ENCODE data around the gene FOXB2. TPM values are rescaled to one million over a fixed set of nuclear protein-coding genes. Genes with fewer than 3 reads are reported as not detected.

FOXB2 gene
- total and polyA plus RNA-seq, 2 of the 13 experiments (the other 11 are each of a cell fraction or from before 2014, with no cell fraction given) = not detected

GRCh38 chr9:77040340-77040739 lies 20.9 kb downstream of the FOXB2 start:
- Histone ChIP-seq H3K9me3 (ENCODE audit: low read length) (no peaks in the 10 kb centered on the region), H3K4me3 (replicated peaks in 1 of 3; ENCODE audit: insufficient read depth in 1 of 3, low read depth in 2 of 3, low read length in 3 of 3) (no peak overlapping the region), H3K27ac (ENCODE audit: extremely low read length, insufficient read depth, low read length) (no peak overlapping the region), H3K36me3 (replicated peaks in 1 of 2; ENCODE audit: control insufficient read depth in 1 of 2, insufficient read depth in 2 of 2, low read length in 2 of 2) (no peaks in the 10 kb centered on the region), H3K4me2 (ENCODE audit: low read depth, low read length) (no peak overlapping the region), H4K20me1 (ENCODE audit: insufficient read depth, low read length) (no peaks in the 10 kb centered on the region), H3K79me2 (ENCODE audit: insufficient read depth, low read length) (no peaks in the 10 kb centered on the region), H3K4me1 (ENCODE audit: insufficient read depth, low read length) (no peaks in the 10 kb centered on the region), H2AFZ (ENCODE audit: low read length) (no peak overlapping the region), H3K27me3 (ENCODE audit: control insufficient read depth in 1 of 2, insufficient read depth in 2 of 2, low read length in 2 of 2) (no peaks in the 10 kb centered on the region), H3K9ac (ENCODE audit: insufficient read depth, low read depth, low read length) (no peak overlapping the region)
- ChIA-PET POLR2A (interaction anchor here (0.6 kb wide), 1 partner anchor 32 kb away, joined by 3 read pairs; no protein-coding TSS in a partner anchor), CTCF (ENCODE audit: low intra/inter-chr PET ratio, low total read pairs) (no interaction called here)
- TF ChIP-seq GATA4 (IDR thresholded peaks at IDR 0.05; ENCODE audit: borderline replicate concordance, low read depth) (no peak), JDP2 (CRISPR knock-in tag; IDR thresholded peaks at IDR 0.05; ENCODE audit: borderline replicate concordance) (no peak), SNAPC2 (CRISPR knock-in tag; IDR thresholded peaks at IDR 0.05) (no peak), JARID2 (CRISPR knock-in tag; IDR thresholded peaks at IDR 0.05; ENCODE audit: insufficient replicate concordance) (no peak), HNRNPL (IDR thresholded peaks at IDR 0.05; ENCODE audit: low read depth, low read length) (no peak), CEBPB (IDR thresholded peaks at IDR 0.05; ENCODE audit: borderline replicate concordance, low read depth, low read length) (no peak), MAZ (IDR thresholded peaks at IDR 0.05; ENCODE audit: borderline replicate concordance, low read depth, low read length) (no peak), MAZ (CRISPR knock-in tag; IDR thresholded peaks at IDR 0.05; ENCODE audit: low read depth) (no peak), GATAD2A (CRISPR knock-in tag; IDR thresholded peaks at IDR 0.05) (no peak), ZKSCAN8 (CRISPR knock-in tag; IDR thresholded peaks at IDR 0.05; ENCODE audit: borderline replicate concordance) (no peak), ZNF572 (CRISPR knock-in tag; IDR thresholded peaks at IDR 0.05) (no peak), NAIF1 (CRISPR knock-in tag; IDR thresholded peaks at IDR 0.05; ENCODE audit: borderline replicate concordance) (no peak), SP1 (IDR thresholded peaks at IDR 0.05) (no peak), SP1 (CRISPR knock-in tag; IDR thresholded peaks at IDR 0.05) (no peak)
- TF ChIP-seq, protein P1, sequence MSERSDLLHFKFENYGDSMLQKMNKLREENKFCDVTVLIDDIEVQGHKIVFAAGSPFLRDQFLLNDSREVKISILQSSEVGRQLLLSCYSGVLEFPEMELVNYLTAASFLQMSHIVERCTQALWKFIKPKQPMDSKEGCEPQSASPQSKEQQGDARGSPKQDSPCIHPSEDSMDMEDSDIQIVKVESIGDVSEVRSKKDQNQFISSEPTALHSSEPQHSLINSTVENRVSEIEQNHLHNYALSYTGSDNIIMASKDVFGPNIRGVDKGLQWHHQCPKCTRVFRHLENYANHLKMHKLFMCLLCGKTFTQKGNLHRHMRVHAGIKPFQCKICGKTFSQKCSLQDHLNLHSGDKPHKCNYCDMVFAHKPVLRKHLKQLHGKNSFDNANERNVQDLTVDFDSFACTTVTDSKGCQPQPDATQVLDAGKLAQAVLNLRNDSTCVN (CRISPR knock-in tag; IDR thresholded peaks at IDR 0.05; ENCODE audit: borderline replicate concordance) = no peak
- TF ChIP-seq, protein P2, sequence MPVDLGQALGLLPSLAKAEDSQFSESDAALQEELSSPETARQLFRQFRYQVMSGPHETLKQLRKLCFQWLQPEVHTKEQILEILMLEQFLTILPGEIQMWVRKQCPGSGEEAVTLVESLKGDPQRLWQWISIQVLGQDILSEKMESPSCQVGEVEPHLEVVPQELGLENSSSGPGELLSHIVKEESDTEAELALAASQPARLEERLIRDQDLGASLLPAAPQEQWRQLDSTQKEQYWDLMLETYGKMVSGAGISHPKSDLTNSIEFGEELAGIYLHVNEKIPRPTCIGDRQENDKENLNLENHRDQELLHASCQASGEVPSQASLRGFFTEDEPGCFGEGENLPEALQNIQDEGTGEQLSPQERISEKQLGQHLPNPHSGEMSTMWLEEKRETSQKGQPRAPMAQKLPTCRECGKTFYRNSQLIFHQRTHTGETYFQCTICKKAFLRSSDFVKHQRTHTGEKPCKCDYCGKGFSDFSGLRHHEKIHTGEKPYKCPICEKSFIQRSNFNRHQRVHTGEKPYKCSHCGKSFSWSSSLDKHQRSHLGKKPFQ (CRISPR knock-in tag; IDR thresholded peaks at IDR 0.05; ENCODE audit: insufficient replicate concordance) = no peak
- intact Hi-C loops (cut with micrococcal nuclease; ENCODE audit: unreplicated experiment) = no loop called here
- no peak for DNase-seq (ENCODE audit: low spot score)
- ATAC-seq = no peak
- in situ Hi-C loops (cut with HindIII; ENCODE audit: extremely low pct_ligation_motif_present, low pct_unique_long_range_greater_than_20kb) = no loop called here
- no peak for FAIRE-seq
- no TSS peak for BruUV-seq (replicated peaks)
- 0% methylated on average over 4 of the region's 7 CpGs for WGBS (ENCODE audit: low lambda C conversion rate)
